ENCODE results near the gene UIMC1.

The UIMC1 gene

DNA sequence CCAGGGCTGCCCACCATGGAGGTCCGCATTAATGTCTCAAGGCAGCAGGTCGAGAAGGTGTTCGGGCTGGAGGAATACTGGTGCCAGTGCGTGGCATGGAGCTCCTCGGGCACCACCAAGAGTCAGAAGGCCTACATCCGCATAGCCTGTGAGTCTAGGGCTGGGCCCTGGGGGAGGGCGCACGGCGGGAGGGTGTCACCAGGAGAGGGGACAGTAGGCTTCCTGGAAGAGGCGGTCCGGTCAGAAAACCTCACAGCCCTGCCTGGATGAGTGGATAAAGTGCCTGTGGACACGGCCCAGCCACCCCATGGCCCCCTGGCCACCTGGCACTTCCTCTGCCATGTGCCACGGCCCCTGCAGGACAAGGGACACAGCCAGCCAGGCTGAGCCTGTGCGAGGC is 138.5 kb downstream of the UIMC1 start:
- no peak for DNase-seq

DNA sequence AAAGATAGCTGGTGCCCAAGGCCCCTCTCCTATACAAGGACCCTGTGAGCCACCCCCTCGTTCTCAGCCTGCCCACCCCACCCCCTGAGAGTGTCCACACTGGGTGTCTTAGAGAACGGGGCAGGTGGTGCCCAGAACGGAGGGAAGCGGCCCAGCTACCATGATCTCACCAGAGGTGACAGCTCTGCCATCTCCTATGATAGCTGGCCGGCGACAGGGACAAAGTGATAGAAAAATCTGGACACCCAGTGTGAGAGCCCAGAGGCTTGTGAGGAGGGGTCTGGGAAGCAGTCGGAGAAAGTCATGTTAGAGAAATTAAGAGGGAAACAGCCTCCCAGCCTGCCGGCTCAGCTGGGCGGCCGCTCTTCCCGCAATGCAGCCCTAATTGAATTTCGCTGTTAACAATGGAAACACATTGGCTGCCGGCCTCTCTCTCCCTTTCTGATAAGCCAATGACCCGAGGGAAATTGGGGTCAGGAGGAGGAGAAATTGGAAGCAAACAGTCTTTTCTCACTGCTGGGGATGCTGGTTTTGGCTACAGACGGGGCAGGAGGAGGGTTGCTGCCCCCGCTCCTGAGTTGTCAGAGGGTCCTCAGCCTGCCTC is 139.8 kb downstream of the UIMC1 start:
- DNase-seq, result no peak

- no peak for DNase-seq
Measured at GRCh38 chr5:176865964-176866363, 140.6 kb downstream of the UIMC1 start.

DNA sequence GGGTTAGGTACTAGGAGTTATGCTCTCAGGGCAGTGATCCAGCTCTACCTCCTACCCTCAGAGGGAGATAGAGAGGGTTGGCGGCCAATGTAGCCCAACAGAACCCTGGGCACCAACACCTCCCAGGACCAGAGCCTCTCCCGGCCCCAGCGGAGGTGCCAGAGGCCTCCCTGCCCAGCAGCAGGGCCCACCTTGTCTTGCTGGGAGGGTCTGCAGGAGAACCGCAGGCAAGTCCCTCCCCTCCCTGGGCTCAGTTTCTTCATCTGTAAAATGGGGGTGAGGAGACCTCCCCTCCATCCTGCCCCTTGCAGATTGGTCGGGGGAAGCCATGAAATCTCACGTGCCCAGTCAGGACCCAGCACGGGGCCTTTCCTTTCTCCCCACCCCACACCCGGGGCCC is 141.8 kb downstream of the UIMC1 start:
- DNase-seq, result no peak

DNA sequence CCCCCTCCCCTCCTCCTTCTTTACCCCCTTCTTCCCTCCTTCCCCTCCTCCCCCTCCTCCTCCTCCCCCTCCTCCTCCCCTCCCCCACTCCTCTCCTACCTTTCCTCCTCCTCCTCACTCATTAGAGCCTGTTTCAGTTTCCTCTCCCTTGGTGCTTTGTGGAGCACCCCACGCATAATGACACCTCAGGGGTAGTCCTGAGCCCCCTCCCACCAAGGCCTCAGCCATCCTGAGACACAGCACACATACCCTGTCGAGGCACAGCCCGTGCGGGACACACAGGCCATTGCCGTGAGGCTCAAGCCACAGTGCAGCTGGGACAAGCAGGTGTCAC is 142.8 kb downstream of the UIMC1 start:
- no peak for DNase-seq

DNA sequence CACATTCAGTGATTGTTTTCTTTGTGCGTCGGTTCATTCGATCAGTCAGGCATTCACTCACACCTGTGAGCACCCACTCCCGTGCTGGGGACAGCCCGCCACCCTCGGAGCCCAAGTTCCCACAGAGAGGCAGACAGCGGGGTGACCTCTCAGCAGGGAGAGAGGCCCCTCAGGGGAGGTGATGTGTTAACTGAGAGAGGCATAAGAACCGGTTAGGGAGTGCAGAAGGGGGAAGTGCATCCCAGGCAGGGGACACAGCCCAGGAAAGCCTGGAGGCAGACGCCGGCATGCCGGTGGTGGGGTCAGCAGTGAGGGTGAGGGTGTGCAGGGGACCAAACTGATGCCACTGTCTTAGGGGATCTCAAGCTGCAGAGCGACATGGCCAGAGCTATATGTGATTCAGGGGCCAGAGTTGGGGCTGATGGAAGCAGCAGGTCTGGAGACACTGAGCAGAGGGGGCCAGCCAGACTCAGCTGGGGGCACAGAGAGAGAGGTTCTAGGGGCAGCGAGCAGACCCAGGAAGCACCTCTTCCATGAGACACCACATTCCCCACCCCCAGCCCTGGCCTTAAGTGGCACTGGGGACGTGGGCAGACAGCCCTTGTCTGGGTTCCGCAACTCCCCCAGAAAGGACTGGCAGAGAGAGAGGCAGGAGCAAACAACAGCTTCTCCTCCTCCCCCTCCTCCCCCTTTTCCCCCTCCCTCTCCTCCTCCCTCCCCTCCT is 143.4 kb downstream of the UIMC1 start:
- no peak for DNase-seq

DNA sequence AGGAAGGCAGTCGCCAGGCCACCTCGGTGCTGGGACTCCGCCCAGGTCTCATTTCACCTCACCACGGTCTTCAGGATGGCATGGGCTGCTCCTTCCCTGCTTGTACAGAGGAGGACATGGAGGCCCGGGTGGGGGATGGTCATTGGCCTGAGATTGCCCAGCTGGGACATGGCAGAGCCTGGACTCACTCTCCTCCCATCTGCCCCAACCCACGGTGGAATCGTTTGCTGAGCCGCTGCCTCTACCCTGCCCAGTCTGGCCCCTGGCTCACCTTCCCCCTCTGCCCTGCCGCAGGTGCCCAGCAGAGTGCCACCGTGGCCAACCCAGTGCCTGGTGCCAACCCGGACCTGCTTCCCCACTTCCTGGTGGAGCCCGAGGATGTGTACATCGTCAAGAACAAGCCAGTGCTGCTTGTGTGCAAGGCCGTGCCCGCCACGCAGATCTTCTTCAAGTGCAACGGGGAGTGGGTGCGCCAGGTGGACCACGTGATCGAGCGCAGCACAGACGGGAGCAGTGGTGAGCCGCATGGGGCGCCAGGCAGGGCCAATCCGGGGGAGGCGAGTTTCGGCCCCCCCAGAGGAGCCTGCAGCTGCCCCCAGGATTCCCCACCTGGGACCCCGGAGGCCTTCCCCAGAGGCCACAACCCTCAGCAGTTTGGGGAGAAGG is 144.1 kb downstream of the UIMC1 start:
- DNase-seq, result no peak

DNA sequence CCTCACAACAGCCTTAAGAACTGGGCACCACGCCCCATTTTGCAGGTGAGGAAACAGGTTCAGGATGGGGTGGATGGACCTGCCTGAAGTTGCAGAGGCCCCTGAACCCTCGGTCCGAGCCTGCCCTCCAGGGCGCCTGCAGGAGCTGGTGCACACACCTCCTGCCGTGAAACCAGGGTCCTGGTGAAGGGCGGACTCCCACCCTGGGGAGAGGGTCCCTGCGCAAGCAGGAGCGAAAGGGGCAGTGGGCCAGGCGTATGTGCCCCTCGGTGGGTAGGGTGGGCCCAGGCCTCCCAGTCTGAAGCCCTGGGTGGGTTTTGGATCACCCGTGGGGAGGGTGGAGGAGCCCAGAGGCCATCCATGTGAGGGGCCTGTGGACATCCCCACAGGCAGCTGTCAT is 145.3 kb downstream of the UIMC1 start:
- DNase-seq, result no peak

DNA sequence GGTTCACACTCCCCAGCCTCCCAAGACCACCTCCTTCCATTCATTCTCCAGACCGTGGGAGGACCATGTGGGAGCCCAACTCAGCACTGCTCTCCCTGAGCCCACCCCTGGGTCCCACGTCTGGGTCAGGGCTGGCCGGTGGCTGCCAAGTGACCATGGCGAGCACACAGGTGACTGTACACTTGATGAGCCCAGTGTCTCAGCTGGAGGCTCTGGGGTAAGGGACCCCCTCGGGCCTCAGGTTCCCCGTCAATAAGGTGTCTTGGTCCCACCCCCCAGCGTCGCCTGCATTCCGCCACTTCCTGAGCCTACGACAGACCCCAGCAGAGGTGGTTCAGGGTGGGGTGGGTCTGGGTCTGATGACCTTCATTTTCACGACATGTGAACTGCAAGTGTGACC is 146.2 kb downstream of the UIMC1 start:
- no peak for DNase-seq

GRCh38 chr5:176859916-176860315 is 146.7 kb downstream of the UIMC1 start:
- DNase-seq, result no peak

DNA sequence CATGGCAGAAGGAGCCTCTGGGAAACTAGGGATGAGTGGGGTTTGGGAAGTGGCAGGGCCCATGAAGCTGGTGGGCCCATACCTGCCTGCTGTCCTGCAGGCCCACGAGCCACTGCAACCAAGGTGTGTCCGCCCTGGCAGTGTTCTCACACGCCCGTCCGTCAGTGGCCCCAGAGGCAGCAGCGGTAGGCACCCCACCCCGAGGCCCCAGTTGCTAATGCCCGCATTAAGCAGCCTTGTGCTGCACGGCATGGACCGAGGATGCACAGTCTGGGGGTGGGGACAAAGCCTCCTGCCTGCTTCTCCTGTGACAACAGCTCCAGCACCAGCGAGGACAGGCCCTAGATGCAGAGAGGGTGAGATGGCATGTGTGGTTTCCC is 148.7 kb downstream of the UIMC1 start:
- DNase-seq, result no peak

- no peak for DNase-seq
Measured at GRCh38 chr5:176857216-176857893, 149.2 kb downstream of the UIMC1 start.

DNA sequence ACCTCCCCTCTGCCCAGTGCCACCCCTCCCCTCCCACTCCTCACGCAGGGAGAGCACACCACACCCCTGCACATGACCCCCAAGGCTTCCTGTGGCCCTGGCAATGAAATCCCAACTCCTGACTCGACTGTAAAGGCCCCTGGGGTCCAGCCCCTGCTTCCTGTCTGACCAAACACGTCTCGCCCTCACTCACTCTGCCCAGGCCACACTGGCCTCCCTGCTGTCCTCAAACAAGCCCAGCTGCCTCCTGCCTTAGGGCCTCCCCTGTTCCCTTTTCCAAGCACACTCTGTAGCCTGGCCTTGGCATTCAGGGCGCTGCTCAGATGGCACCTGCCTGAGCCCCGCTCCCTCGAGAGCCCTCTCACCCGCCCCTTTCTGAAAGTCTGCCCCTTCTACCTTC is 149.8 kb downstream of the UIMC1 start:
- no peak for DNase-seq

DNA sequence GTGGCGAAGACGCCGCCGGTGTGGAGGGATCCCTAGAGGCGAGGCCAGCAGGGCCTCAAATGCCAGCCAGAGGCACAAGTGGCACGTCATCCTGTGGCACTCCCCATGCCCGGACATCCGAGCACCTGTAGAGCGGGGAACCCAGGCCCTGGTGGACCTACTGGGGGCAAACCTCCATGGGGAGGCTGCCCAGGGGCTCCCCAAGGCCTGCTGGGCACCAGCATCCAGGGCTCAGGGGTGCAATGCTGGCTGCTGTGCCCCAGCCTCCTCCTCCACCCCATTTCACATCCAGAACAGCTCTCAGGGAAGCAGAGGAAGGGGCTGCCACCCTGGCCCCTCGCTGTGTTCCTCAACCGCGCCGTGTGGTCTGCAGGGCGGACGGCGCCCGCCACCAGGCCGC is 151.0 kb downstream of the UIMC1 start:
- no peak for DNase-seq
